Ishikawa (cell line): ENCODE results near the gene EML1.

Experiments
- EP300 ChIP-seq: IDR thresholded peaks from 2 replicates; pipeline ENCODE4 v1.6.1; 2012; ENCODE audit warnings: borderline replicate concordance
- MAX ChIP-seq: IDR thresholded peaks from 2 replicates; pipeline ENCODE4 v1.6.1; 2012
- REST ChIP-seq: IDR thresholded peaks from 2 replicates; pipeline ENCODE4 v1.6.1; 2012; ENCODE audit warnings: low read depth, mild to moderate bottlenecking
- TAF1 ChIP-seq: IDR thresholded peaks from 2 replicates; pipeline ENCODE4 v1.6.1; 2012; ENCODE audit warnings: low read depth, mild to moderate bottlenecking

GRCh38 chr14:99990268-99991170 lies 197.3 kb downstream of the EML1 start:
- no peak for TF ChIP-seq MAX
- no peak for TF ChIP-seq EP300
- TF ChIP-seq REST, result no peak
- no peak for TF ChIP-seq TAF1
